Epithelial cell of proximal tubule (primary cell): Measurements from ENCODE around the gene RNF138. TPM values are rescaled to one million over a fixed set of nuclear protein-coding genes. Genes with fewer than 3 reads are reported as not detected.
A peak's percentile ranks its signal among the peaks of the same experiment; 100 is the strongest.

Source experiments
- DNase-seq: peaks from one replicate; pipeline ENCODE4 v3.0.0-alpha.2; 2011; ENCODE audit warnings: low read depth
- H3K4me3 ChIP-seq: 2 replicates; pipeline ENCODE4 v1.5.1; 2011; ENCODE audit warnings: low read depth, mild to moderate bottlenecking, low read length
- CTCF ChIP-seq: conservative IDR thresholded peaks from 2 replicates; pipeline ENCODE4 v1.5.1; 2012; ENCODE audit warnings: low read depth, mild to moderate bottlenecking, low read length
- total RNA-seq: library from RNA; depleted of rRNA; stranded (reverse); fragments of >200 nt; gene quantifications from 2 replicates; pipeline ENCODE4 v1.2.3, GENCODE V29; 2015

The RNF138 gene
- 15.5 and 41.9 TPM in 2 replicates for total RNA-seq

GRCh38 chr18:32091724-32092421, at the start of gene RNF138:
RNF138 (plus strand) TSS chr18:32091874; CDS start chr18:32092777, 903 bp downstream.
- H3K4me3 ChIP-seq: peak within 1 kb of the TSS; percentile 91

GRCh38 chr18:32042337-32042736, 49.3 kb upstream of the RNF138 start:
- no peak for DNase-seq
- no peak for TF ChIP-seq CTCF
- H3K4me3 ChIP-seq: no peak overlapping the region

More at GRCh38 chr18:32091724-32092421, at the start of gene RNF138:
- TF ChIP-seq CTCF: no peak
- DNase-seq: no peak

GRCh38 chr18:32048507-32049091, 43.1 kb upstream of the RNF138 start:
- no peak for TF ChIP-seq CTCF
- no peak overlapping the region for H3K4me3 ChIP-seq
- DNase-seq: peak; percentile 15

- no peak for DNase-seq
These were observed 42.1 kb upstream of the RNF138 start for GRCh38 chr18:32049393-32050171.

GRCh38 chr18:32056613-32057358, 34.9 kb upstream of the RNF138 start:
- H3K4me3 ChIP-seq: no peak overlapping the region
- DNase-seq: no peak
- TF ChIP-seq CTCF: no peak

More at GRCh38 chr18:32049393-32050171, 42.1 kb upstream of the RNF138 start:
- no peak for TF ChIP-seq CTCF
- no peak overlapping the region for H3K4me3 ChIP-seq

- no peak overlapping the region for H3K4me3 ChIP-seq
- no peak for DNase-seq
- no peak for TF ChIP-seq CTCF
These were observed 34.0 kb upstream of the RNF138 start for GRCh38 chr18:32057624-32058165.
